HUDEP-2 (cell line): ENCODE data around the gene PTPN2.
"Not testable (repeated sequence)": the region's sequence is repeated elsewhere in the genome, so short reads cannot be mapped to it uniquely, and the experiment has no call there.

Experiments
- DNase-seq, 76 experiments: peaks; one replicate each; lab custom pipeline; 2025; ENCODE audit not compliant: unreplicated experiment in 76 of 76; lab: John Stamatoyannopoulos, UW

PTPN2 gene

DNA sequence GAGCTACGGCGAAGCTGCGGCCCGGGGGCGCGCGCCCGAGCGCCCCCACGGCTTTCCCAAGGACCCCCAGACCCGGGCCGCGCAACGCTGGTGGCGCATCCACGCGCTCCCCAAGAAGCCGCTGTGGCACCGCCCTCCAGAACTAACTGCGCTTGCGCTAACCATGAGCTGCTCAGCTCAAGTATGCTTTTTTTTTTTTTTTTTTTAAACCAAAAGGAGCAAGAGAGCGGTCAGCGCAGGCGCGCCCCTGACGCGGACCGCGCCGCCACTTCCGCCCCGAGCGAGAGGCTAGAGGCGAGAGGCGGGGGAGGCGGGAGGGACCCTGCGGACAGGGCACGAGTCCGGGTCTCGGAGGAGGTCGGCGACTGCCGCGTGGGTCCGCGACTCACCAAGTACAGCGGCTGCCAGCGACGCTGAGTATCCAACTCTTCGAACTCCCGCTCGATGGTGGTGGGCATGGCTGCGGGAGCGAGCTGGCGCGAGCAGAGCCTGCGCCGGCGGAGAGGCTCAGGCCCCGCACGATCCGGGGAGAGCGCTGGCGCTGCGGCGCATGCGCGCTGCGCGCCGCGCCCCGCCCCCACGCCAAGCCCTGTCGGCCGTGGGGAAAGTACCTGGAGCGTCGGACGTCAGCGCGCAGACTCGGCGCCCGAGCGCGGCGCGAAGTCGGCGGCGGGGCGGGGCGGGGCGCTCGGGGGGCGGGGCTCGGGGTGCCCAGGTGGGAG lies at the start of gene PTPN2:
Gene PTPN2, minus strand, starts transcription at position 554 of the 722 bp plus-strand sequence. Its CDS starts 96 bp downstream, at position 458.
- DNase-seq: peak in 75 of 76 experiments; percentile 9 to 97 (median 74)

- DNase-seq: no peak
These were observed 49.3 kb upstream of the PTPN2 start for GRCh38 chr18:12933327-12933726.

DNA sequence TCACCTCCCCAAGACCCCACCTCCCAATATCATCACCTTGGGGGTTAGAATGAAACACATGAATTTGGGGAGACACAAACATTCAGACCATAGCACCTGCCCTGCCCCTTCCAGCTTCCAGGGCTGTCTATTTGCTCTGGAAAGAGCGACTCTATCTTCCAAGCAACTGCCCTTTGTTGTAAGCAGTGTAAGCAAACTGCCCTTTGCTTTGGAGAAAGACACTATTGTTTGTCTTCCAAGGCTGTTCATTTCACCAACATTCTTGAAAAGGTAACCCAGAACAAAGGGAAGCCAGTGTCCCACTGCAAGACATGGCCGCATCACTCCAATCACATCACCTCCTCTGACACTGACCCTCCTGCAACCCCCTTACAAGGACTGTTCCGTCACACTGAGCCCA lies 46.9 kb upstream of the PTPN2 start:
- no peak for DNase-seq

- no peak for DNase-seq
These were observed 46.3 kb upstream of the PTPN2 start for GRCh38 chr18:12930376-12930775.

GRCh38 chr18:12929477-12930083 lies 45.5 kb upstream of the PTPN2 start:
- no peak for DNase-seq

- DNase-seq: no peak
These were observed 44.6 kb upstream of the PTPN2 start for GRCh38 chr18:12928641-12929040.

DNA sequence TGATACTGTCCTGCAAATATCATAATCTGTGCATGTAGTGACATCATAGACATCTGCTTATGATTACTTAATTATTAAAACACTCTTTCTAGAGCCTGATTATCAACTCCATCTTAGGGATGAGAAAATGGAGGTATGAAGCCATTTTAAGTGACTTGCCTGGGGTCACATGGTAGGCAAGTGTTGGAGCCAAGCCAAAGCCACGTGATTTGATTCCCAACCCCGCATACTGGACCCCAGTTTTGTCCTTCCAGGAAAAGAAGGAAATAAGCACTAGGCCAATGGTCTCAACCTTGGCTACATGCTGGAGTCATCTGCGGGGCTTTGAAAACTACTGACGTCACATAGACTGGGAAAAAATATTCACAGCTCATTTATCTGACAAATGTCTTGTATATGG lies 44.2 kb upstream of the PTPN2 start:
- no peak for DNase-seq

GRCh38 chr18:12924616-12925015 lies 40.6 kb upstream of the PTPN2 start:
- no peak for DNase-seq

DNA sequence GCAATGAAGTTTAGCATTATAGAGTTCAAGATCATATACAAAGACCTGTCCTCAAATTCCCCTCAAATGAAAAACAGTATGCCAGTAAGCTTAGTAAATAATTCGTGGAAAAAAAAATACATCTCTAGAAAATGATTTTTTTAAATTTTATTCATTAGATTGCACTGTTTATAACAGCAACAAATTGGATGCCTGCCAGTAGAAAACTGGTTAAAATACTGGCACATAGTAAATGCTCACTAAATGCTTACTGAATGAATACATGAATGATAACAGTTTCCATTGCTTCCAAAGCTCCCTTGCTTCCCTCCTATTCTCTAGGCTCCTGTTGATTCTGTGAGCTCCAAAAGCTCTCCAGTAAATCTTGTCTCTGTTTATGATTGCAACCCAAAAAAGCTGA lies 38.2 kb upstream of the PTPN2 start:
- no peak for DNase-seq

GRCh38 chr18:12921178-12921577 lies 37.1 kb upstream of the PTPN2 start:
- DNase-seq: no peak

- DNase-seq: no peak
These were observed 28.1 kb upstream of the PTPN2 start for GRCh38 chr18:12911929-12912703.

- no peak for DNase-seq
These were observed 27.2 kb upstream of the PTPN2 start for GRCh38 chr18:12911025-12911928.

DNA sequence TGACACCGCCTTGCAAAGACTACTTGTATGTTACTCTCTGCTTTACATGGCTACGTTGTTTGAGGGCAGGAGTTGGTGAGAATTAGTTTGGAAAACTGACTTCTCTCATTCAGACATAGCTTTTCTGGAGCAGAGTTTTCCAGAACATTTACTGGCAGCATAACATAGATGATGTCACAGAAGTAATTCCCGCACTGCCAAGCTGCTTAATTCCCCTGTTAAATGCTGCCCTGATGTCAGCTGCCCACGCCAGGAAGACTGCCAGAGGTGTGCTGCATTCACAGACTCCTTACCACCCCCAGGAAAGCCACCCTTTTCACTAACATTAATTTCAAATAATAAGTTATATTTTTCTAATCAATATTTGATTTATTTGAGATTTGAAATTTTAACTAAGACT lies 24.7 kb upstream of the PTPN2 start:
- no peak for DNase-seq

- DNase-seq: no peak
These were observed 23.4 kb upstream of the PTPN2 start for GRCh38 chr18:12907258-12907925.

- no peak for DNase-seq
These were observed 22.7 kb upstream of the PTPN2 start for GRCh38 chr18:12906773-12907172.

GRCh38 chr18:12906119-12906518 lies 22.1 kb upstream of the PTPN2 start:
- no peak for DNase-seq

DNA sequence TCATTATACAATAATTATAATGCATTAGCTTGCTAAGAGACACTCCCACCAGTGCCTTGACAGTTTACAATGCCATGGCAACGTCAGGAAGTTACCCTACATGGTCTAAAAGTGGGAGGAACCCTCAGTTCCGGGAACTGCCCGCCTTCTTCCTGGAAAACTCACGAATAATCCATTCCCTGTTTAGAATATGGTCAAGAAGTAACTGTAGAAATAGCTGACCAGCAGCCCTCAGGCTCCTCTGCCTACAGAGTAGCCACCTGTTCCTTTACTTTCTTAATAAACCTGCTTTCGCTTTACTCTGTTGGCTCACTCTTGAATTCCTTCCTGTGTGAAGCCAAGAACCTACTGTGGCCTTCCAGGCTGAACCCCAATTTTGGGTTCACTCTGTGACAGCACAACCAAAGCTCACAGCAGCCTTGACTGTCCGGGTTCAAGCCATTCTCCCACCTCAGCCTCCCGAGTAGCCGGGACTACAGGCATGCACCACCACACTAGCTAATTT lies 20.0 kb upstream of the PTPN2 start:
- peak in 67 of 76 experiments; percentile 1 to 86 (median 38) for DNase-seq

GRCh38 chr18:12901208-12901607 lies 17.2 kb upstream of the PTPN2 start:
- DNase-seq: not testable (repeated sequence)

GRCh38 chr18:12896784-12897333 lies 12.8 kb upstream of the PTPN2 start:
- DNase-seq: not testable (repeated sequence)

DNA sequence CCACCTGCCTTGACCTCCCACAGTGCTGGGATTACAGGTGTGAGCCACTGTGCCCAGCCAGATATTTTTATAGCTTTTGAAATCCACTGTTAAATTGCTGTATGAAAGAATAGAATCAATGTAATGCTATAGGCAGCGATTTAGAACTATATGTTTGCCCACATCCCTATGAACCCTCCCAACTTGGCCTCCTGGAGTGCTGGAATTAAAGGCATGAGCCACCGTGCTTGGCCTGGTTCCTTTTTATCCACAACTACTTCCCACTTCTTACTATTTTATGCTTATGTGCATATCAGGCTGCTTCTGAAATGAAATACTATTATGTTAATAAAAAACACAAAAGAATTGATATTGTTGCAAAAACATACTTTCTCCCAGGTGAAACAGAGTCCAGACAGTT lies 11.6 kb upstream of the PTPN2 start:
- DNase-seq: no peak
